ENCODE data around the gene CINP. TPM values are rescaled to one million over a fixed set of nuclear protein-coding genes. Genes with fewer than 3 reads are reported as not detected.

CINP gene
- total and polyA plus RNA-seq, 2 of the 13 experiments (the other 11 are each of a cell fraction or from before 2014, with no cell fraction given), result 32.8 to 42.8 TPM

GRCh38 chr14:102345232-102345631 is 17.5 kb downstream of the CINP start:
- CTCF ChIA-PET (ENCODE audit: low intra/inter-chr PET ratio, low total read pairs), result no interaction called here
- no peak overlapping the region for H3K4me2 ChIP-seq (ENCODE audit: low read depth, low read length)
- POLR2A ChIA-PET, result no interaction called here
- ATAC-seq (no peak), FAIRE-seq (no peak), DNase-seq (ENCODE audit: low spot score) (no peak)
- no peak for TF ChIP-seq ZSCAN30 (CRISPR knock-in tag; IDR thresholded peaks at IDR 0.05)
- in situ Hi-C loops (cut with HindIII; ENCODE audit: extremely low pct_ligation_motif_present, low pct_unique_long_range_greater_than_20kb), result no loop called here
- H3K9me3 ChIP-seq (ENCODE audit: low read length), result no peaks in the 10 kb centered on the region
- H2AFZ ChIP-seq (ENCODE audit: low read length), result no peak overlapping the region
- no peaks in the 10 kb centered on the region for H4K20me1 ChIP-seq (ENCODE audit: insufficient read depth, low read length)
- intact Hi-C loops (cut with micrococcal nuclease; ENCODE audit: unreplicated experiment), result no loop called here
- H3K9ac ChIP-seq (ENCODE audit: insufficient read depth, low read depth, low read length), result no peak overlapping the region
- H3K4me1 ChIP-seq (ENCODE audit: insufficient read depth, low read length), result peaks cover 17% of the 10 kb centered on the region
- H3K36me3 ChIP-seq (replicated peaks in 1 of 2; ENCODE audit: control insufficient read depth in 1 of 2, insufficient read depth in 2 of 2, low read length in 2 of 2), result peaks cover 14 to 35% of the 10 kb centered on the region in 2 experiments
- H3K27ac ChIP-seq (ENCODE audit: extremely low read length, insufficient read depth, low read length), result peak overlapping the region; percentile 62
- no peaks in the 10 kb centered on the region for H3K27me3 ChIP-seq (ENCODE audit: control insufficient read depth in 1 of 2, insufficient read depth in 2 of 2, low read length in 2 of 2)
- no TSS peak for BruUV-seq (replicated peaks)
- WGBS (ENCODE audit: low lambda C conversion rate), result 93% methylated on average over 3 of the region's 3 CpGs
- no peak overlapping the region for H3K4me3 ChIP-seq (replicated peaks in 1 of 3; ENCODE audit: insufficient read depth in 1 of 3, low read depth in 2 of 3, low read length in 3 of 3)
- H3K79me2 ChIP-seq (ENCODE audit: insufficient read depth, low read length), result no peaks in the 10 kb centered on the region

GRCh38 chr14:102344485-102344884 is 18.2 kb downstream of the CINP start:
- TF ChIP-seq ZNF770 (CRISPR knock-in tag; IDR thresholded peaks at IDR 0.05) (no peak), ZNF687 (CRISPR knock-in tag; IDR thresholded peaks at IDR 0.05) (peak; percentile 53), NR2C2 (CRISPR knock-in tag; IDR thresholded peaks at IDR 0.05; ENCODE audit: borderline replicate concordance) (no peak), MAX (IDR thresholded peaks at IDR 0.05) (peak; percentile 70; the same call in 1 of the 2 replicates), PLRG1 (conservative IDR thresholded peaks at IDR 0.05) (no peak), ZNF362 (CRISPR knock-in tag; IDR thresholded peaks at IDR 0.05; ENCODE audit: borderline replicate concordance) (peak; percentile 31; the same call in 1 of the 2 replicates)
- Histone ChIP-seq H3K4me2 (ENCODE audit: low read depth, low read length) (no peak overlapping the region), H3K9me3 (ENCODE audit: low read length) (no peaks in the 10 kb centered on the region), H4K20me1 (ENCODE audit: insufficient read depth, low read length) (no peaks in the 10 kb centered on the region), H3K36me3 (replicated peaks in 1 of 2; ENCODE audit: control insufficient read depth in 1 of 2, insufficient read depth in 2 of 2, low read length in 2 of 2) (peaks cover 14 to 31% of the 10 kb centered on the region in 2 experiments), H3K27ac (ENCODE audit: extremely low read length, insufficient read depth, low read length) (peak overlapping the region; percentile 62), H3K27me3 (ENCODE audit: control insufficient read depth in 1 of 2, insufficient read depth in 2 of 2, low read length in 2 of 2) (no peaks in the 10 kb centered on the region), H2AFZ (ENCODE audit: low read length) (no peak overlapping the region), H3K79me2 (ENCODE audit: insufficient read depth, low read length) (no peaks in the 10 kb centered on the region), H3K4me1 (ENCODE audit: insufficient read depth, low read length) (peaks cover 17% of the 10 kb centered on the region), H3K9ac (ENCODE audit: insufficient read depth, low read depth, low read length) (no peak overlapping the region), H3K4me3 (replicated peaks in 1 of 3; ENCODE audit: insufficient read depth in 1 of 3, low read depth in 2 of 3, low read length in 3 of 3) (no peak overlapping the region)
- in situ Hi-C loops (cut with HindIII; ENCODE audit: extremely low pct_ligation_motif_present, low pct_unique_long_range_greater_than_20kb), result no loop called here
- ChIA-PET CTCF (ENCODE audit: low intra/inter-chr PET ratio, low total read pairs) (no interaction called here), POLR2A (no interaction called here)
- no peak for FAIRE-seq
- no peak for DNase-seq (ENCODE audit: low spot score)
- 73% methylated on average over 5 of the region's 5 CpGs for WGBS (ENCODE audit: low lambda C conversion rate)
- intact Hi-C loops (cut with micrococcal nuclease; ENCODE audit: unreplicated experiment), result no loop called here
- no TSS peak for BruUV-seq (replicated peaks)
- ATAC-seq, result peak; percentile 40
